CD8-positive, alpha-beta memory T cell (primary cell): Measurements from ENCODE around the gene C1orf52. TPM values are rescaled to one million over a fixed set of nuclear protein-coding genes. Genes with fewer than 3 reads are reported as not detected.

Experiments
- CTCF ChIA-PET: fragments of 350-600 bp; sonication (Branson Sonifier 250); formaldehyde crosslinking; loops from one replicate; lab custom pipeline; 2021; ENCODE audit warnings: antibody characterized with exemption; lab: Charles Lee
- POLR2A ChIA-PET: fragments of 350-600 bp; sonication (Branson Sonifier 250); formaldehyde crosslinking; loops from one replicate; lab custom pipeline; 2021; ENCODE audit warnings: antibody characterized with exemption; lab: Charles Lee
- DNase-seq, 5 donors: peaks; one replicate each; pipeline versions ENCODE4 v3.0.0 to v3.0.0-alpha.2; 2020 to 2022; ENCODE audit warnings: mixed read lengths in 1 of 5
- H3K27ac ChIP-seq: one replicate; pipeline ENCODE4 v1.7.0; 2013; ENCODE audit warnings: low read depth, mild to moderate bottlenecking, low read length, moderate library complexity
- H3K27me3 ChIP-seq: 2 replicates; pipeline ENCODE4 v1.7.0; 2013; ENCODE audit warnings: low read length, mild to moderate bottlenecking; ENCODE audit not compliant: insufficient read depth, poor library complexity, severe bottlenecking
- H3K36me3 ChIP-seq: 2 replicates; pipeline ENCODE4 v1.7.0; 2013; ENCODE audit warnings: mild to moderate bottlenecking, low read length, moderate library complexity; ENCODE audit not compliant: insufficient read depth
- H3K4me1 ChIP-seq: 2 replicates; pipeline ENCODE4 v1.7.0; 2013; ENCODE audit warnings: mild to moderate bottlenecking, low read length, moderate library complexity; ENCODE audit not compliant: insufficient read depth
- H3K4me3 ChIP-seq: 2 replicates; pipeline ENCODE4 v1.7.0; 2013; ENCODE audit warnings: mild to moderate bottlenecking, low read length
- H3K9me3 ChIP-seq: 2 replicates; pipeline ENCODE4 v1.7.0; 2013; ENCODE audit warnings: mild to moderate bottlenecking, low read length
- H3K27ac Mint-ChIP-seq, 8 donors: one replicate each; pipeline ENCODE4 v1.8.0; 2020 to 2021; ENCODE audit warnings: mixed read lengths in 8 of 8, mild to moderate bottlenecking in 6 of 8, inconsistent platforms in 3 of 8, moderate library complexity in 3 of 8
- H3K27me3 Mint-ChIP-seq, 2 donors: one replicate each; pipeline ENCODE4 v1.8.0; 2020 to 2021; ENCODE audit warnings: mixed read lengths in 2 of 2, mild to moderate bottlenecking in 1 of 2, moderate library complexity in 1 of 2
- H3K36me3 Mint-ChIP-seq, 3 donors: one replicate each; pipeline ENCODE4 v1.8.0; 2020 to 2021; ENCODE audit warnings: mixed read lengths in 3 of 3, inconsistent platforms in 1 of 3, mild to moderate bottlenecking in 1 of 3
- H3K4me1 Mint-ChIP-seq, 3 donors: one replicate each; pipeline ENCODE4 v1.8.0; 2020 to 2021; ENCODE audit warnings: mixed read lengths in 3 of 3, inconsistent platforms in 1 of 3, mild to moderate bottlenecking in 1 of 3
- H3K4me3 Mint-ChIP-seq, 7 donors: one replicate each; pipeline ENCODE4 v1.8.0; 2020 to 2021; ENCODE audit warnings: mixed read lengths in 7 of 7, mild to moderate bottlenecking in 6 of 7, moderate library complexity in 4 of 7, inconsistent platforms in 2 of 7
- H3K9me3 Mint-ChIP-seq, 5 donors: one replicate each; pipeline ENCODE4 v1.8.0; 2020 to 2022; ENCODE audit warnings: mixed read lengths in 5 of 5, mild to moderate bottlenecking in 3 of 5, moderate library complexity in 2 of 5, inconsistent platforms in 1 of 5
- polyA plus RNA-seq: library from polyadenylated mRNA; unstranded; fragments of 300-500 nt; fragmentation: Illumina TruSeq; gene quantifications from one replicate; pipeline ENCODE4 v1.2.3, GENCODE V29; 2021
- total RNA-seq, 2 experiments: library from RNA; stranded (reverse); gene quantifications; one replicate each; pipeline ENCODE4 v1.2.3, GENCODE V29; 2021

The C1orf52 gene
- total and polyA plus RNA-seq, 3 experiments from 2014 or later = 22.1 to 29.3 (median 27.7) TPM

DNA sequence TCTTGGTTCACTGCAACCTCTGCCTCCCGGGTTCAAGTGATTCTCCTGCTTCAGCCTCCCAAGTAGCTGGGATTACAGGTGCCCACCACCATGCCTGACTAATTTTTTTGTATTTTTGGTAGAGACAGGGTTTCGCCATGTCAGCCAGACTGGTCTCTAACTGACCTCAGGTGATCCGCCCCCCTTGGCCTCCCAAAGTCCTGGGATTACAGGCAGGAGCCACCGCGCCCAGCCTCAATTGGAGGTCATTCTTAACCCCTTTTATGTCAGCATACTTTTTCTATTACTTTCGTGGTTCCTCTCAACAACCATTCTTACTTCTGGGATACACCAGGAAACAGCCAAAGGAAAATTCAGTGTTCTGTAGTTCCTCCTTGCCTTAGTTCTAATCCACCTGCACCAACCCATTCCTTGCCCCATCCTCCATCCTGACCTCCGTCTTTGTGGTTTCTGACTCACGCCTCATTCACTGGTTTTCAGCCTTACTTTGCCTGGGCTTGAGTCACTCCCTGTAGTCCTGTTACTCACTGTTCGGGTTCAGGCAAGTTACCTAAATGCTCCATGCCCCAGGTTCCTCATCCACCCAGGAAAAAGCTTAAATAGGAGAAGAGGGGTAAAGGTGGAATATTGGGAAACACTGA lies 29.9 kb upstream of the C1orf52 start:
- POLR2A ChIA-PET = no interaction called here
- no peaks in the 10 kb centered on the region for H3K4me1 Mint-ChIP-seq

DNA sequence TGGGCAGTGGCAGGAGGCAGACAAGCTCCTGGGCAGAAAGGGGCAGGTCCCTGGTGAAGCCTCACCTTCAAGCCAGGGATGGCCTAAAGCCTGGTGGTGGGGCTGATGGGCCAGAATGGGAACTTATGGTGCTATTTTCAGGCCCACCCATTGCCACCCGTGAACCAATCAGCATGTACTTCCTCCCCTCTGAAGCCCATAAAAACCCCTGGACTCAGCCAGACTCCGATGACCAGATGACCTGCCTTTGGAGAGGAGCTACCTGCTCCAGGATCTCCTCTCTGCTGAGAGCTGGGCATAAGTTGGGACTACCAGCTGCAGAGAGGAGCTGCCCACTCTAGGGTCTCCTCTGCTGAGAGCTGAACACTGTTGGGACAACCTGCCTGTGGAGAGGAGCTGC lies 24.7 kb upstream of the C1orf52 start:
- H3K36me3 ChIP-seq = no peaks in the 10 kb centered on the region
- Mint-ChIP-seq H3K27ac (no peak overlapping the region), H3K36me3 (no peaks in the 10 kb centered on the region), H3K4me3 (no peak overlapping the region), H3K4me1 (peaks cover under 1 to 7% (median 4%) of the 10 kb centered on the region in 3 donors), H3K27me3 (peaks cover 6 to 12% of the 10 kb centered on the region in 2 donors), H3K9me3 (no peaks in the 10 kb centered on the region)
- H3K27me3 ChIP-seq = no peaks in the 10 kb centered on the region
- no peak overlapping the region for H3K4me3 ChIP-seq
- DNase-seq = no peak
- no peaks in the 10 kb centered on the region for H3K9me3 ChIP-seq
- H3K27ac ChIP-seq = no peak overlapping the region
- CTCF ChIA-PET = interaction anchor here (1.7 kb wide), 1 partner anchor 8 kb away, joined by 4 read pairs; the partner anchor contains the start of gene BCL10
- no peaks in the 10 kb centered on the region for H3K4me1 ChIP-seq
- POLR2A ChIA-PET = no interaction called here

More for the DNA sequence above, 29.9 kb upstream of the C1orf52 start:
- H3K9me3 ChIP-seq = no peaks in the 10 kb centered on the region
- Mint-ChIP-seq H3K4me3 (no peak overlapping the region), H3K27ac (no peak overlapping the region), H3K36me3 (no peaks in the 10 kb centered on the region), H3K9me3 (no peaks in the 10 kb centered on the region), H3K27me3 (peaks cover 2 to 5% of the 10 kb centered on the region in 2 donors)
- no peaks in the 10 kb centered on the region for H3K4me1 ChIP-seq
- no peak overlapping the region for H3K27ac ChIP-seq
- H3K27me3 ChIP-seq = no peaks in the 10 kb centered on the region
- no peak overlapping the region for H3K4me3 ChIP-seq
- H3K36me3 ChIP-seq = no peaks in the 10 kb centered on the region
- CTCF ChIA-PET = interaction anchor here (0.7 kb wide), 1 partner anchor 317 kb away, joined by 3 read pairs; no protein-coding TSS in a partner anchor
- DNase-seq = no peak

DNA sequence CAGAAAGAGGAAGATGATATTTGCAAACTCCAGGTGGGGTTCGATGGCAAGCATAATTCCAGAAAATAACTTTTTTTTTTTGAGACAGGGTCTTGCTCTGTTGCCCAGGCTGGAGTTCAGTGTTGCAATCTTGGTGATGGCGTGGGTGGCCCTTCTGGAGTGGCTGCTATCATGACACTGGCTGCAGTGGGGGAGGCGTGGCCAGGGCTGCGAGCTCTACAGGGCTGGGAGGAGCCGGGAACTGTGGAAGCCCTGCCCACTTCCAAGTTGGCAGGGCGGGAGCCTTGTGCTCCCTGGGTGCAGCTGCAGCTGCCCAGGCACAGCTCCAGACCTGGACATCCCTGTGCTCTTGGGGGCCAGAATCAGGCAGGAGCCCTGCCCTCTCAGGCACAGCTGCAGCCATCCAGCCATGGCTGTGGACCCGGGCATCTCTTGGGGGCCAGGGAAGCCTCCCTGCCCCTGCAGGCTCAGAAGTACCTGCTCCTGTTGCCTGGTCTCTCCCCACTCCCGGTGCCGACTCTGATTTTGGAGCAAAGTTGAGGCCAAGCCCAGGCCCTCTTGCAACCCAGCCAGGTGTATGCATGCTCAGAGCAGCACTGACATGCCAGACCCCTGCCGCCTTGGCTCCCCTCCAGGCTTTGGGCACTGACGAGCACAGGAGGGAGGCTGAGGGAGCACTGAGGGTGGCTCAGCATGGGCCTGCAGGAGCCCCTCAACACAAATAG lies 24.2 kb upstream of the C1orf52 start:
- Mint-ChIP-seq H3K4me3 (no peak overlapping the region), H3K9me3 (no peaks in the 10 kb centered on the region), H3K4me1 (peaks cover 7 to 12% (median 9%) of the 10 kb centered on the region in 3 donors), H3K27ac (no peak overlapping the region), H3K36me3 (no peaks in the 10 kb centered on the region), H3K27me3 (peaks cover 6 to 12% of the 10 kb centered on the region in 2 donors)
- Histone ChIP-seq H3K4me3 (no peak overlapping the region), H3K9me3 (no peaks in the 10 kb centered on the region), H3K36me3 (no peaks in the 10 kb centered on the region), H3K27ac (no peak overlapping the region), H3K4me1 (no peaks in the 10 kb centered on the region), H3K27me3 (no peaks in the 10 kb centered on the region)
- ChIA-PET CTCF (no interaction called here), POLR2A (interaction anchor here (0.7 kb wide), 1 partner anchor 31 kb away, joined by 3 read pairs; no protein-coding TSS in a partner anchor)
- DNase-seq = no peak

DNA sequence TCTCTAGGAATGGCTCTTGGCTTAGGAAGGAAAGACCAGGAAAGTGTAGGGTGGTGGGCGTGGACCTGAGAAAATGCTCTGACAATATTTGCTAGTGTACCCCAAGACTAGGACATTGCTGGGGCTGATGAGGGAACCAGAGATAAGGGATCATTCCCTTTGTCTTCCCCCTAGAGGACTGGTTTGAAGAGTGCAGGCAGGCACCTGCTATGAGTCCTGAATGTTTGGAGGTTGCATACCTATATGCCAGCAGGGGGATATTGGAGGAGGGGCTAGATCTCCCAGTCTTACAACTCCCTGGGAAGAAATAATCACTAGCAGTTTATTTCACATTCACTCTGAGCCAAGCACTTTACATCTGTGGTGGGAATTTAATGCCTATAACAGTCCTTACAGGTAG lies 23.0 kb upstream of the C1orf52 start:
- CTCF ChIA-PET = no interaction called here
- H3K27me3 Mint-ChIP-seq = peaks cover 6 to 12% of the 10 kb centered on the region in 2 donors

DNA sequence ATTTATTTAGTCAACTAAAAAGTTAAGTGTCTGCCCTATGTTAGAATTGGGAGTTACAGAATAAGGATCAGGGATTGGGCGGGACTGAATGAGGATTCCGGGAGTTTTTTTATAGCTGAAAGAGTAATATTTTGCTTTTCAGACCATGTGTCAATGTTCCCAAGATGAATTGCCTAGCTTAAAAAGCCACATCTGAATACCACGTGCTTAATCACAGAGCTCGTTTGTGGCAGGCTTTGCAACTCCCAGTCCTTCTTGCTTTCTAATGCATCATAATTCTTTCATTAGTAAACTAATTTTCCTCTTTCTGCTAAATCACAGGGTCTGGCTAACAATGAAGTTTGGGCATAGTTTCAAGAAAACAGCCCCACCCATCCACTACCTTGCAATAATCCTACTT lies 21.2 kb upstream of the C1orf52 start:
- H3K9me3 ChIP-seq = no peaks in the 10 kb centered on the region
- no peaks in the 10 kb centered on the region for H3K9me3 Mint-ChIP-seq
- no peak overlapping the region for H3K27ac ChIP-seq
- H3K4me1 Mint-ChIP-seq = peaks cover 14 to 20% (median 16%) of the 10 kb centered on the region in 3 donors
- no peak overlapping the region for H3K27ac Mint-ChIP-seq
- H3K4me3 Mint-ChIP-seq = no peak overlapping the region
- no peak overlapping the region for H3K4me3 ChIP-seq
- CTCF ChIA-PET = no interaction called here
- peaks cover 10% of the 10 kb centered on the region for H3K4me1 ChIP-seq
- peaks cover 0 to 5% (median 0%) of the 10 kb centered on the region in 3 donors for H3K36me3 Mint-ChIP-seq
- no peaks in the 10 kb centered on the region for H3K27me3 ChIP-seq
- POLR2A ChIA-PET = no interaction called here
- H3K27me3 Mint-ChIP-seq = peaks cover 6 to 12% of the 10 kb centered on the region in 2 donors
- no peak for DNase-seq
- no peaks in the 10 kb centered on the region for H3K36me3 ChIP-seq

More for the DNA sequence above, 23.0 kb upstream of the C1orf52 start:
- Mint-ChIP-seq H3K27ac (no peak overlapping the region), H3K9me3 (no peaks in the 10 kb centered on the region), H3K4me3 (no peak overlapping the region), H3K36me3 (no peaks in the 10 kb centered on the region), H3K4me1 (peaks cover 7 to 13% (median 10%) of the 10 kb centered on the region in 3 donors)
- no peaks in the 10 kb centered on the region for H3K9me3 ChIP-seq
- no peak for DNase-seq
- no peak overlapping the region for H3K27ac ChIP-seq
- no peak overlapping the region for H3K4me3 ChIP-seq
- H3K27me3 ChIP-seq = no peaks in the 10 kb centered on the region
- POLR2A ChIA-PET = no interaction called here
- H3K4me1 ChIP-seq = no peaks in the 10 kb centered on the region
- no peaks in the 10 kb centered on the region for H3K36me3 ChIP-seq

DNA sequence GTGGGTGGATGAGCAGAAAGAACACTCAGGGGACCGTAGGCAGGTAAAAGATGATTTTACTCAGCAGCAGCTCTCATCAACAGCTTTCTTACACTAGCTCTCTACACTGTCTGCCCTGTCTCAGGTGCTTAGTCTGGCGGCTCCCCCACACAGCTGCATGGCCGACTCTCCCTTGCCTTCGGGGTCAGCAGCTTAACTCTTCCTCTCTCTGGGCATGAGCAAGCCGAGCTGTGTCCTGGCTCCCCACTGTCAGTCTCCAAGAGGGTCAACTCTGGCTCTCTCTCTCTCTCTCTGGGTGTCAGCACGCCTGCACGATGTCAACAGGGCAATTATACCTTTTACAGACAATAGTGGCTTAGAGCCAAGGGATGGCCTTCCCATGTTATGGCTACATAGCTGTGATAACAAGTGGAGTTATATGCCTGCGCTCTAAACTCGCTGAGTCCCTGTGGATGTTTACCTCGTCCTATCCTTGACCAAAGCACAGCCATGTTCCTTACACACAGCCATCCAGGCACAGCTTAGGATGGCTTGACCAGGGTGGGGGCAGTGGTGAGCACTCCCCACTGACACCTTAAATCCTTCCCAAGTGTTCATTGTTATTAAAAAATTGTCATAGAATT lies 20.1 kb upstream of the C1orf52 start:
- H3K27me3 Mint-ChIP-seq = peaks cover 6 to 12% of the 10 kb centered on the region in 2 donors
- H3K36me3 Mint-ChIP-seq = peaks cover 0 to 10% (median 0%) of the 10 kb centered on the region in 3 donors
- CTCF ChIA-PET = interaction anchor here (1.2 to 1.5 kb wide), 2 partner anchors 17 to 18 kb away, joined by 3 to 4 read pairs; no protein-coding TSS in a partner anchor
- DNase-seq = no peak
- Histone ChIP-seq H3K4me1 (peaks cover 21% of the 10 kb centered on the region), H3K27ac (peak overlapping the region; percentile 25), H3K4me3 (no peak overlapping the region), H3K9me3 (no peaks in the 10 kb centered on the region), H3K27me3 (no peaks in the 10 kb centered on the region), H3K36me3 (no peaks in the 10 kb centered on the region)
- no peaks in the 10 kb centered on the region for H3K9me3 Mint-ChIP-seq
- POLR2A ChIA-PET = no interaction called here
- H3K4me3 Mint-ChIP-seq = peak overlapping the region in 3 of 7 donors; percentile 22 to 58 (median 29)
- H3K4me1 Mint-ChIP-seq = peaks cover 24 to 31% (median 27%) of the 10 kb centered on the region in 3 donors
- peak overlapping the region in 5 of 8 donors; percentile 4 to 88 (median 39) for H3K27ac Mint-ChIP-seq

DNA sequence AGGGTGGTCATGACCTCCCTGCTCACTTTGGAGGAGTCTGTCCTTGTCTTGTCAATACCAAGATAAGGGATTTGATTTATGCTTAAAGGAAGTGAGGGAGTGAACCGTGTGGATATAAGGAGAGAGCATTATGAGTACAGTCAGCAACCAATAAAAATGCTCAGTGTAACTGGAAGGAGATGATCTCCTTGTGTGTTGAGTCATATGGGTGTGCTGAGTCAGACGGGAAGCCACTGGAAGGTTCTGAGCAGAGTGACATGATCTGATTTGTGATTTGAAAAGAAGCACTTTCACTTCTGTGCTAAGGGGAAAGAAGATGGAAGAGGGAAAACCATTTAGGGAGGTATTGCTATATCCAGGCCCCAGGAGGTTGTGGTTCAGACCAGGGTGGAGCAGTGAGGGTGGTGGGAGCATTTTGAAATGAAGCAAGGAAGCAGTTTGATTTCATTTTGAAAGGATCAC lies 19.4 kb upstream of the C1orf52 start:
- Mint-ChIP-seq H3K4me1 (peaks cover 31 to 38% (median 34%) of the 10 kb centered on the region in 3 donors), H3K9me3 (no peaks in the 10 kb centered on the region), H3K27me3 (peaks cover 6 to 12% of the 10 kb centered on the region in 2 donors), H3K4me3 (peak overlapping the region in 3 of 7 donors; percentile 6 to 58 (median 29)), H3K36me3 (peaks cover 0 to 10% (median 0%) of the 10 kb centered on the region in 3 donors), H3K27ac (peak overlapping the region; percentile 0 to 88 (median 24))
- Histone ChIP-seq H3K27me3 (no peaks in the 10 kb centered on the region), H3K9me3 (no peaks in the 10 kb centered on the region), H3K36me3 (no peaks in the 10 kb centered on the region), H3K4me1 (peaks cover 28% of the 10 kb centered on the region), H3K4me3 (no peak overlapping the region), H3K27ac (peak overlapping the region; percentile 25)
- ChIA-PET POLR2A (no interaction called here), CTCF (interaction anchor here (0.7 to 1.5 kb wide), 3 partner anchors 18 to 19 kb away, joined by 3 to 4 read pairs (median 3); partner anchors contain the start of gene C1orf52)
- no peak for DNase-seq
